Endothelial cell (in vitro differentiated cells): ENCODE data around the gene UBTD1. TPM values are rescaled to one million over a fixed set of nuclear protein-coding genes. Genes with fewer than 3 reads are reported as not detected.
A peak's percentile ranks its signal among the peaks of the same experiment; 100 is the strongest.

Experiments used
- DNase-seq: peaks from one replicate; pipeline ENCODE4 v3.0.0; 2021; ENCODE audit warnings: low spot score
- H3K27ac Mint-ChIP-seq: one replicate; pipeline ENCODE4 v1.8.0; 2021; ENCODE audit warnings: mixed read lengths, inconsistent platforms; ENCODE audit not compliant: unreplicated experiment
- H3K27me3 Mint-ChIP-seq: one replicate; pipeline ENCODE4 v1.8.0; 2021; ENCODE audit warnings: mild to moderate bottlenecking, moderate library complexity, mixed read lengths, inconsistent platforms; ENCODE audit not compliant: unreplicated experiment
- H3K36me3 Mint-ChIP-seq: one replicate; pipeline ENCODE4 v1.8.0; 2021; ENCODE audit warnings: mild to moderate bottlenecking, low read depth, mixed read lengths, inconsistent platforms; ENCODE audit not compliant: unreplicated experiment
- H3K4me1 Mint-ChIP-seq: one replicate; pipeline ENCODE4 v1.8.0; 2021; ENCODE audit warnings: mild to moderate bottlenecking, mixed read lengths, inconsistent platforms; ENCODE audit not compliant: unreplicated experiment
- H3K4me3 Mint-ChIP-seq: one replicate; pipeline ENCODE4 v1.8.0; 2021; ENCODE audit warnings: mild to moderate bottlenecking, mixed read lengths, inconsistent platforms; ENCODE audit not compliant: unreplicated experiment
- H3K9me3 Mint-ChIP-seq: one replicate; pipeline ENCODE4 v1.8.0; 2021; ENCODE audit warnings: mixed read lengths, inconsistent platforms; ENCODE audit not compliant: unreplicated experiment
- CTCF ChIP-seq: fragments of 200-600 bp; sonication (generic); IDR thresholded peaks from one replicate; pipeline ENCODE4 v1.5.0; 2021; ENCODE audit warnings: antibody characterized with exemption; ENCODE audit not compliant: unreplicated experiment
- total RNA-seq: library from RNA; stranded (reverse); fragmentation: NEBNext Ultra II Directional; extraction: Animal tissue kit (Norgen Biotek cat#: 25700); gene quantifications from one replicate; pipeline ENCODE4 v1.2.1, GENCODE V29; 2021; ENCODE audit not compliant: unreplicated experiment

UBTD1 gene
- total RNA-seq, 1 donor from 2014 or later: 78.0 TPM

- H3K27ac Mint-ChIP-seq: peak overlapping the region; percentile 84
- H3K4me3 Mint-ChIP-seq: no peak overlapping the region
- H3K27me3 Mint-ChIP-seq: peaks cover 16% of the 10 kb centered on the region
- no peak for TF ChIP-seq CTCF
- H3K4me1 Mint-ChIP-seq: peaks cover 55% of the 10 kb centered on the region
- H3K36me3 Mint-ChIP-seq: peaks cover 9% of the 10 kb centered on the region
- DNase-seq: no peak
- no peaks in the 10 kb centered on the region for H3K9me3 Mint-ChIP-seq
Measured at GRCh38 chr10:97540669-97541500, 42.2 kb downstream of the UBTD1 start.

GRCh38 chr10:97542169-97543024 is 43.7 kb downstream of the UBTD1 start:
- TF ChIP-seq CTCF: no peak
- Mint-ChIP-seq H3K36me3 (peaks cover 5% of the 10 kb centered on the region), H3K4me1 (peaks cover 63% of the 10 kb centered on the region), H3K4me3 (peak overlapping the region; percentile 82), H3K27me3 (peaks cover 13% of the 10 kb centered on the region), H3K9me3 (no peaks in the 10 kb centered on the region), H3K27ac (peak overlapping the region; percentile 95)
- DNase-seq: no peak

- no peak for TF ChIP-seq CTCF
- Mint-ChIP-seq H3K36me3 (peaks cover 5% of the 10 kb centered on the region), H3K27ac (peak overlapping the region; percentile 95), H3K4me3 (peak overlapping the region; percentile 82), H3K27me3 (peaks cover 16% of the 10 kb centered on the region), H3K9me3 (no peaks in the 10 kb centered on the region), H3K4me1 (peaks cover 69% of the 10 kb centered on the region)
- DNase-seq: peak; percentile 64
Measured at GRCh38 chr10:97543025-97543546, 44.4 kb downstream of the UBTD1 start.

GRCh38 chr10:97546456-97547270 is 47.9 kb downstream of the UBTD1 start:
- Mint-ChIP-seq H3K27me3 (peaks cover 10% of the 10 kb centered on the region), H3K9me3 (no peaks in the 10 kb centered on the region), H3K4me3 (peak overlapping the region; percentile 29), H3K27ac (peak overlapping the region; percentile 28), H3K36me3 (peaks cover 4% of the 10 kb centered on the region), H3K4me1 (peaks cover 78% of the 10 kb centered on the region)
- DNase-seq: no peak
- TF ChIP-seq CTCF: no peak
